Endothelial cell of umbilical vein (primary cell): ENCODE measurements around the gene ADAM11. TPM values are rescaled to one million over a fixed set of nuclear protein-coding genes. Genes with fewer than 3 reads are reported as not detected.

ENCODE experiments used
- BruUV-seq: library from RNA; stranded (reverse); fragments of 400-500 nt; replicated peaks from 2 replicates; lab custom pipeline; 2021; lab: Mats Ljungman, UMichigan
- CTCF ChIA-PET: fragments of 300-600, 350-600 bp; sonication (Branson Sonifier 250); formaldehyde crosslinking; loops from one replicate; lab custom pipeline; 2021; ENCODE audit warnings: antibody characterized with exemption, inconsistent platforms; lab: Charles Lee
- POLR2A ChIA-PET: fragments of 300-600, 350-600 bp; sonication (Branson Sonifier 250); formaldehyde crosslinking; loops from one replicate; lab custom pipeline; 2021; ENCODE audit warnings: antibody characterized with exemption, inconsistent platforms; lab: Charles Lee
- DNase-seq: peaks from one replicate; pipeline ENCODE4 v3.0.0-alpha.2; 2011; ENCODE audit warnings: low read depth, low spot score
- FAIRE-seq: peaks from 2 replicates; lab custom pipeline; 2011; peaks lifted over from hg19 to GRCh38; lab: Jason Lieb, UNC
- H2AFZ ChIP-seq: 2 replicates; pipeline ENCODE4 v1.6.0; 2012; ENCODE audit warnings: low read depth, low read length, control low read depth, inconsistent platforms
- H3K27ac ChIP-seq: 2 replicates; pipeline ENCODE4 v1.5.1; 2011; ENCODE audit warnings: low read depth, mild to moderate bottlenecking, control low read depth, low read length, moderate library complexity; ENCODE audit not compliant: insufficient read depth
- H3K27me3 ChIP-seq, 2 experiments: 2 replicates each; pipeline versions ENCODE4 v1.6.0 to v1.6.1; 2011; ENCODE audit warnings: low read length in 2 of 2, mixed read lengths in 1 of 2; ENCODE audit not compliant: control insufficient read depth in 2 of 2, insufficient read depth in 2 of 2
- H3K36me3 ChIP-seq, 2 experiments: 2 replicates in 1 of 2; 3 replicates in 1 of 2; pipeline ENCODE4 v1.5.1; 2011; ENCODE audit warnings: low read length in 2 of 2, mild to moderate bottlenecking in 1 of 2, moderate library complexity in 1 of 2; ENCODE audit not compliant: control insufficient read depth in 2 of 2, insufficient read depth in 2 of 2; ENCODE audit errors: extremely low read depth in 1 of 2
- H3K4me1 ChIP-seq: 3 replicates; pipeline ENCODE4 v1.5.1; 2011; ENCODE audit warnings: mild to moderate bottlenecking, low read length; ENCODE audit not compliant: control insufficient read depth, insufficient read depth; ENCODE audit errors: extremely low read depth
- H3K4me2 ChIP-seq: 2 replicates; pipeline ENCODE4 v1.6.1; 2011; ENCODE audit warnings: low read length, control low read depth, mixed read lengths; ENCODE audit not compliant: insufficient read depth
- H3K4me3 ChIP-seq, 3 experiments: fragments of 200-600 bp in 1 of 3; sonication (generic), shearing (Covaris generic) in 1 of 3; replicated peaks in 1 of 3; 2 replicates each; pipeline ENCODE4 v1.5.1; 2011 to 2016; ENCODE audit warnings: control low read depth in 3 of 3, low read length in 3 of 3, mild to moderate bottlenecking in 2 of 3, inconsistent platforms in 1 of 3, low read depth in 1 of 3, moderate library complexity in 1 of 3; ENCODE audit not compliant: insufficient read depth in 1 of 3
- H3K79me2 ChIP-seq: 2 replicates; pipeline ENCODE4 v1.6.0; 2012; ENCODE audit warnings: low read length, inconsistent platforms; ENCODE audit not compliant: control insufficient read depth, insufficient read depth
- H3K9ac ChIP-seq: replicated peaks from 2 replicates; pipeline ENCODE3; 2011; ENCODE audit warnings: low read length, control low read depth; ENCODE audit not compliant: insufficient read depth; ENCODE audit errors: extremely low read depth
- H3K9me1 ChIP-seq: replicated peaks from 3 replicates; pipeline ENCODE4 v1.6.0; 2011; ENCODE audit warnings: mild to moderate bottlenecking, low read length; ENCODE audit not compliant: control insufficient read depth, insufficient read depth; ENCODE audit errors: extremely low read depth
- H3K9me3 ChIP-seq: replicated peaks from 2 replicates; pipeline ENCODE4 v1.5.1; 2012; ENCODE audit warnings: low read length, inconsistent platforms; ENCODE audit not compliant: control insufficient read depth, insufficient read depth
- H4K20me1 ChIP-seq: replicated peaks from 2 replicates; pipeline ENCODE3; 2011; ENCODE audit warnings: mild to moderate bottlenecking, low read length; ENCODE audit not compliant: control insufficient read depth, insufficient read depth; ENCODE audit errors: extremely low read depth
- EZH2 ChIP-seq: IDR thresholded peaks from 2 replicates; pipeline ENCODE4 v1.6.1; 2012; ENCODE audit warnings: borderline replicate concordance, low read depth, mild to moderate bottlenecking, moderate library complexity, low read length, inconsistent platforms; ENCODE audit not compliant: severe bottlenecking
- FOS ChIP-seq: IDR thresholded peaks from 2 replicates; pipeline ENCODE4 v1.6.1; 2011; ENCODE audit warnings: mild to moderate bottlenecking, low read length, moderate library complexity, borderline replicate concordance; ENCODE audit not compliant: insufficient read depth
- GATA2 ChIP-seq: IDR thresholded peaks from 2 replicates; pipeline ENCODE4 v1.7.0; 2011; ENCODE audit warnings: low read depth, mild to moderate bottlenecking, moderate library complexity, mixed read lengths, low read length; ENCODE audit not compliant: insufficient read length, insufficient read depth
- JUN ChIP-seq: IDR thresholded peaks from 2 replicates; pipeline ENCODE4 v1.6.1; 2011; ENCODE audit warnings: borderline replicate concordance, low read depth; ENCODE audit not compliant: insufficient read length, insufficient read depth
- MYC ChIP-seq: IDR thresholded peaks from one replicate; pipeline ENCODE4 v1.6.1; 2011; ENCODE audit warnings: mild to moderate bottlenecking, low read depth, low read length
- POLR2A ChIP-seq: IDR thresholded peaks from 2 replicates; pipeline ENCODE4 v1.6.1; 2012; ENCODE audit warnings: low read depth, mild to moderate bottlenecking, control low read depth, low read length
- POLR2AphosphoS5 ChIP-seq: IDR thresholded peaks from 2 replicates; pipeline ENCODE4 v1.6.1; 2012; ENCODE audit warnings: low read depth, mild to moderate bottlenecking, control low read depth, low read length, moderate library complexity; ENCODE audit not compliant: insufficient read depth
- dilution Hi-C: fragments of 300-500 bp; cut with MboI; formaldehyde crosslinking; loops from one replicate; pipeline ENCODE4 v1.15.0; 2019; ENCODE audit warnings: low sequenced_read_pairs; ENCODE audit not compliant: extremely low pct_ligation_motif_present
- intact Hi-C: fragments of 100-400 bp; cut with micrococcal nuclease; formaldehyde crosslinking; loops from one replicate; pipeline ENCODE4 v1.10.0; 2022
- polyA plus RNA-seq, 4 experiments: library from polyadenylated mRNA; depleted of rRNA in 3 of 4; stranded (reverse) in 3 of 4; unstranded in 1 of 4; fragments of >200 nt; gene quantifications; 2 replicates each; pipeline versions ENCODE4 v1.2.1 to v1.2.3, GENCODE V29; 2011 to 2012; ENCODE audit warnings: missing spikeins in 1 of 4
- total RNA-seq: library from RNA; stranded (reverse); gene quantifications from 2 replicates; pipeline ENCODE4 v1.2.3, GENCODE V29; 2021
- TF ChIP-seq, protein P1 (sequence below): IDR thresholded peaks from 2 replicates; pipeline ENCODE4 v1.6.1; 2011; ENCODE audit not compliant: insufficient read depth, insufficient read length
- TF ChIP-seq, protein P2 (sequence below), 2 donors: IDR thresholded peaks; 1 replicate in 1 of 2; 2 replicates in 1 of 2; pipeline ENCODE4 v1.5.1; 2011; ENCODE audit warnings: low read length in 2 of 2, mild to moderate bottlenecking in 2 of 2, moderate library complexity in 2 of 2, control low read depth in 1 of 2, inconsistent platforms in 1 of 2, low read depth in 1 of 2; ENCODE audit not compliant: insufficient read depth in 1 of 2; ENCODE audit errors: extremely low read depth in 1 of 2

ADAM11 gene
- total and polyA plus RNA-seq, 2 donors (not counting 3 experiments of a cell fraction or from before 2014, with no cell fraction given), result 0.71 to 1.1 TPM

DNA sequence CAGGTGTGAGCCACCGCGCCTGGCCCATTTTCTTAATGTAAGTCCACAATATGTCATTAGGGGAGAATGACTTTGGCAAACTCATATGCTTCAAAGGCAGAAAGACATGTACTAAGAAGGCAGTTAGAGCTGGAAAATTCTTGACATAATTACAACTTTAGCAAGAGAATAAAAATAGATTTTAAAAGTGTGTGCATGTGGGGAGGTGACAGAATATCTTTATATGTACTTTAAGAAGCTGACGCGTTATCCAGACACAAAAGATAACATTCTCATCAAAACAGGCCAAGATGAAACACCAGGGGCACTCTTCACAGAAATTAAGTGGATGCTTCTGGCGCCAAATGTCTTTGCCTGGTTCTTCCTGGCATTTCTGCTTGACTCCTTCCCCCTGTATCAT is 43.1 kb downstream of the ADAM11 start:
- Histone ChIP-seq H3K9me3 (no peaks in the 10 kb centered on the region), H4K20me1 (peaks cover 2% of the 10 kb centered on the region), H3K36me3 (peaks cover 13 to 15% of the 10 kb centered on the region in 2 experiments), H3K4me3 (no peak overlapping the region), H3K4me2 (no peak overlapping the region), H2AFZ (no peak overlapping the region), H3K79me2 (no peaks in the 10 kb centered on the region), H3K27ac (no peak overlapping the region), H3K9ac (no peak overlapping the region), H3K9me1 (no peaks in the 10 kb centered on the region), H3K27me3 (no peaks in the 10 kb centered on the region), H3K4me1 (no peaks in the 10 kb centered on the region)
- ChIA-PET POLR2A (no interaction called here), CTCF (interaction anchor here (1.2 to 1.9 kb wide), 3 partner anchors 22 to 42 kb away, joined by 3 to 7 read pairs (median 4); partner anchors contain the start of gene ADAM11)
- DNase-seq (no peak), FAIRE-seq (no peak)
- no peak for TF ChIP-seq JUN
- TF ChIP-seq, protein P1, sequence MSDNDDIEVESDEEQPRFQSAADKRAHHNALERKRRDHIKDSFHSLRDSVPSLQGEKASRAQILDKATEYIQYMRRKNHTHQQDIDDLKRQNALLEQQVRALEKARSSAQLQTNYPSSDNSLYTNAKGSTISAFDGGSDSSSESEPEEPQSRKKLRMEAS, result no peak
- no peak for TF ChIP-seq GATA2
- TF ChIP-seq, protein P2, sequence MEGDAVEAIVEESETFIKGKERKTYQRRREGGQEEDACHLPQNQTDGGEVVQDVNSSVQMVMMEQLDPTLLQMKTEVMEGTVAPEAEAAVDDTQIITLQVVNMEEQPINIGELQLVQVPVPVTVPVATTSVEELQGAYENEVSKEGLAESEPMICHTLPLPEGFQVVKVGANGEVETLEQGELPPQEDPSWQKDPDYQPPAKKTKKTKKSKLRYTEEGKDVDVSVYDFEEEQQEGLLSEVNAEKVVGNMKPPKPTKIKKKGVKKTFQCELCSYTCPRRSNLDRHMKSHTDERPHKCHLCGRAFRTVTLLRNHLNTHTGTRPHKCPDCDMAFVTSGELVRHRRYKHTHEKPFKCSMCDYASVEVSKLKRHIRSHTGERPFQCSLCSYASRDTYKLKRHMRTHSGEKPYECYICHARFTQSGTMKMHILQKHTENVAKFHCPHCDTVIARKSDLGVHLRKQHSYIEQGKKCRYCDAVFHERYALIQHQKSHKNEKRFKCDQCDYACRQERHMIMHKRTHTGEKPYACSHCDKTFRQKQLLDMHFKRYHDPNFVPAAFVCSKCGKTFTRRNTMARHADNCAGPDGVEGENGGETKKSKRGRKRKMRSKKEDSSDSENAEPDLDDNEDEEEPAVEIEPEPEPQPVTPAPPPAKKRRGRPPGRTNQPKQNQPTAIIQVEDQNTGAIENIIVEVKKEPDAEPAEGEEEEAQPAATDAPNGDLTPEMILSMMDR (IDR thresholded peaks at IDR 0.05; ENCODE audit: extremely low read depth in 1 of 2, insufficient read depth in 1 of 2, low read depth in 1 of 2, low read length in 2 of 2), result no peak
- TF ChIP-seq POLR2AphosphoS5, result no peak
- TF ChIP-seq FOS, result no peak
- TF ChIP-seq POLR2A, result no peak
- TF ChIP-seq MYC, result no peak
- no peak for TF ChIP-seq EZH2
- intact Hi-C loops, result no loop called here
- dilution Hi-C loops, result no loop called here
- BruUV-seq, result no TSS peak
